Measurements from ENCODE around the gene UCP3.

GRCh38 chr11:73982990-73983740 lies 25.7 kb downstream of the UCP3 start:
- no peak for TF ChIP-seq CTCF (IDR thresholded peaks at IDR 0.05; ENCODE audit: borderline replicate concordance, extremely low read depth, low read length, poor library complexity, severe bottlenecking)
- TF ChIP-seq EZH2 (IDR thresholded peaks at IDR 0.05; ENCODE audit: borderline replicate concordance, low read depth, low read length, severe bottlenecking), result no peak
